ENCODE data around the gene MRPS22. TPM values are rescaled to one million over a fixed set of nuclear protein-coding genes. Genes with fewer than 3 reads are reported as not detected.

MRPS22 gene
- total RNA-seq, 1 experiment from 2014 or later = 45.7 TPM

- no peaks in the 10 kb centered on the region for H3K9me3 ChIP-seq (ENCODE audit: control insufficient read depth, low read depth, low read length)
- no peak overlapping the region for H3K9ac ChIP-seq (ENCODE audit: extremely low read depth, insufficient read length, low read length)
- no peak overlapping the region for H3K14ac ChIP-seq (ENCODE audit: insufficient read depth, low read length)
- H2AFZ ChIP-seq (ENCODE audit: low read length) = no peak overlapping the region
- H3K4me2 ChIP-seq (ENCODE audit: insufficient read depth, insufficient read length, low read length) = no peak overlapping the region
- no peak overlapping the region for H3K23ac ChIP-seq (ENCODE audit: insufficient read length, low read depth, low read length)
- no peak overlapping the region for H2BK5ac ChIP-seq (ENCODE audit: insufficient read length, low read length)
- Mint-ChIP-seq H3K4me1 (peaks cover 17 to 20% of the 10 kb centered on the region in 2 experiments), H3K27me3 (ENCODE audit: low read depth) (peaks cover 48% of the 10 kb centered on the region), H3K9me3 (no peaks in the 10 kb centered on the region), H3K4me3 (no peak overlapping the region), H3K36me3 (ENCODE audit: insufficient read depth in 1 of 3, low read depth in 3 of 3) (no peaks in the 10 kb centered on the region; a peak in 1 of 7 replicates), H3K27ac (no peak overlapping the region)
- no peak overlapping the region for H3K4ac ChIP-seq (ENCODE audit: low read depth, low read length)
- H4K8ac ChIP-seq (replicated peaks; ENCODE audit: insufficient read length, low read depth, low read length) = no peak overlapping the region
- H3K27me3 ChIP-seq (ENCODE audit: insufficient read depth, low read length) = no peaks in the 10 kb centered on the region
- H3K18ac ChIP-seq (ENCODE audit: insufficient read length, low read depth, low read length) = no peak overlapping the region
- no peak for DNase-seq
- H4K20me1 ChIP-seq (ENCODE audit: control insufficient read depth, insufficient read depth, insufficient read length) = no peaks in the 10 kb centered on the region
- no peak overlapping the region for H2BK12ac ChIP-seq (ENCODE audit: insufficient read length, low read depth, low read length)
- no peak overlapping the region for H4K5ac ChIP-seq (ENCODE audit: insufficient read length, low read depth, low read length)
- no peak overlapping the region for H3K56ac ChIP-seq (ENCODE audit: insufficient read length, low read depth, low read length)
- H2BK120ac ChIP-seq (ENCODE audit: low read depth, low read length, poor library complexity, severe bottlenecking) = no peak overlapping the region
- TF ChIP-seq CTCF (conservative IDR thresholded peaks at IDR 0.05) = no peak
- no peak overlapping the region for H2BK15ac ChIP-seq (ENCODE audit: low read depth, low read length)
- no peak overlapping the region for H2AK5ac ChIP-seq (ENCODE audit: insufficient read length, low read length)
- H3K79me2 ChIP-seq (ENCODE audit: insufficient read depth, low read length) = no peaks in the 10 kb centered on the region
- WGBS (ENCODE audit: extremely low coverage, insufficient read length, low lambda C conversion rate) = no CpG with 5 or more reads among the region's 8 CpGs
- no peaks in the 10 kb centered on the region for H3K79me1 ChIP-seq (ENCODE audit: insufficient read depth, low read depth, low read length, poor library complexity, severe bottlenecking)
- H3K23me2 ChIP-seq (ENCODE audit: insufficient read length, low read depth, low read length, poor library complexity, severe bottlenecking) = no peaks in the 10 kb centered on the region
- no peak overlapping the region for H2BK20ac ChIP-seq (ENCODE audit: low read depth, low read length, poor library complexity, severe bottlenecking)
- no peak overlapping the region for H3T11ph ChIP-seq (ENCODE audit: low read length)
- H4K91ac ChIP-seq (ENCODE audit: insufficient read length, low read depth, low read length) = no peak overlapping the region
- no peaks in the 10 kb centered on the region for H3K4me1 ChIP-seq (ENCODE audit: insufficient read depth, low read length)
- no peak overlapping the region for H3K27ac ChIP-seq (ENCODE audit: insufficient read length, low read depth, low read length)
These were observed 26.0 kb upstream of the MRPS22 start for GRCh38 chr3:139317660-139318430.

Measured in H9 (cell line).